Choroid plexus epithelial cell (primary cell): ENCODE results near the gene DTL.

ENCODE experiments used
- DNase-seq: peaks from one replicate; pipeline ENCODE4 v3.0.0-alpha.2; 2010; ENCODE audit warnings: low read depth
- H3K4me3 ChIP-seq: 2 replicates; pipeline ENCODE4 v1.5.1; 2011; ENCODE audit warnings: low read depth, mild to moderate bottlenecking, control low read depth, low read length, moderate library complexity
- TF ChIP-seq, protein P1 (sequence below): conservative IDR thresholded peaks from 2 replicates; pipeline ENCODE4 v1.5.1; 2011; ENCODE audit warnings: low read depth, mild to moderate bottlenecking, control low read depth, inconsistent platforms, low read length, moderate library complexity

Gene DTL

GRCh38 chr1:212127221-212127620, 91.7 kb downstream of the DTL start:
- TF ChIP-seq, protein P1, sequence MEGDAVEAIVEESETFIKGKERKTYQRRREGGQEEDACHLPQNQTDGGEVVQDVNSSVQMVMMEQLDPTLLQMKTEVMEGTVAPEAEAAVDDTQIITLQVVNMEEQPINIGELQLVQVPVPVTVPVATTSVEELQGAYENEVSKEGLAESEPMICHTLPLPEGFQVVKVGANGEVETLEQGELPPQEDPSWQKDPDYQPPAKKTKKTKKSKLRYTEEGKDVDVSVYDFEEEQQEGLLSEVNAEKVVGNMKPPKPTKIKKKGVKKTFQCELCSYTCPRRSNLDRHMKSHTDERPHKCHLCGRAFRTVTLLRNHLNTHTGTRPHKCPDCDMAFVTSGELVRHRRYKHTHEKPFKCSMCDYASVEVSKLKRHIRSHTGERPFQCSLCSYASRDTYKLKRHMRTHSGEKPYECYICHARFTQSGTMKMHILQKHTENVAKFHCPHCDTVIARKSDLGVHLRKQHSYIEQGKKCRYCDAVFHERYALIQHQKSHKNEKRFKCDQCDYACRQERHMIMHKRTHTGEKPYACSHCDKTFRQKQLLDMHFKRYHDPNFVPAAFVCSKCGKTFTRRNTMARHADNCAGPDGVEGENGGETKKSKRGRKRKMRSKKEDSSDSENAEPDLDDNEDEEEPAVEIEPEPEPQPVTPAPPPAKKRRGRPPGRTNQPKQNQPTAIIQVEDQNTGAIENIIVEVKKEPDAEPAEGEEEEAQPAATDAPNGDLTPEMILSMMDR: no peak
- no peak for DNase-seq
- H3K4me3 ChIP-seq: no peak overlapping the region

DNA sequence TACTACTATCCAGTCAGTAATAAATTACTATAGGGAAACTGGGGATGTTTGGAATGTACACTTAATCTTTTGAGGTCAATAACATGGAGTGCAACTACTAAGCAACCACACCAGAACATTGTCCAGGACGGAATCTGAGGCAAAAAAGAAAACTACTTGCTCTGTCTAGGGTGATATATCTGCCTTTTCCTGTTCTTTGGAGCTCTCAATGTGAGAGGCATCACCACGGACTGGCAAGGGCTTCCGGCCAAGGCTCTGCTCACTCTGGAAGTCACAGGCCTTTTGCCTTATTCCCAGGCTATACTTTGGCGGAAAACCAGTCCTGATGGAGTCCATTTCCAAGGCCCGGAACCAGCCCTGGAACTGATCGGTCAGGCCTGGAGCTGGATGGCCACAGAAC, 94.2 kb downstream of the DTL start:
- TF ChIP-seq, protein P1: no peak
- DNase-seq: no peak

GRCh38 chr1:212132025-212132424, 96.5 kb downstream of the DTL start:
- no peak overlapping the region for H3K4me3 ChIP-seq
- TF ChIP-seq, protein P1: no peak
- no peak for DNase-seq

More for the DNA sequence above, 94.2 kb downstream of the DTL start:
- H3K4me3 ChIP-seq: no peak overlapping the region

- H3K4me3 ChIP-seq: no peak overlapping the region
- TF ChIP-seq, protein P1: no peak
- DNase-seq: no peak
These were observed 97.8 kb downstream of the DTL start for GRCh38 chr1:212133319-212133718.

GRCh38 chr1:212135166-212135565, 99.6 kb downstream of the DTL start:
- H3K4me3 ChIP-seq: no peak overlapping the region
- TF ChIP-seq, protein P1: no peak
- no peak for DNase-seq

DNA sequence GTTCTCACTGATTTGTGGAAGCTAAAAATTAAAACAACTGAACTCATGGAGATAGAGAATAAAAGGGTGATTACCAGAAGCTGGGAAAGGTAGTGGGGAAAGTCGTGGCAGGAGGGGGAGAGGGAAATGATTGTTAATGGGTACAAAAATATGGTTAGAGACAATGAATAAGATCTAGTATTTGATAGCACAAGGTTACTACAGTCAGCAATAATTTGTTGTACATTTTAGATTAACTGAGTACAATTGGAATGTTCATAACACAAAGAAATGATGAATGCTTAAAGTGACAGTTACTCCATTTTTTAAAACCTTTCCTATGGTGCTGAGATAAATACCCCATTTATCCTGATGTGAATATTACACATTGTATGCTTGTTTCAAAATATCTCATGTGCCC, 102.3 kb downstream of the DTL start:
- no peak for DNase-seq
- TF ChIP-seq, protein P1: no peak
- no peak overlapping the region for H3K4me3 ChIP-seq

GRCh38 chr1:212138457-212138856, 102.9 kb downstream of the DTL start:
- H3K4me3 ChIP-seq: no peak overlapping the region
- no peak for DNase-seq
- TF ChIP-seq, protein P1: no peak
